ENCODE data around the gene INPP5D.
"Not testable (repeated sequence)": the region's sequence is repeated elsewhere in the genome, so short reads cannot be mapped to it uniquely, and the experiment has no call there.

The INPP5D gene

DNA sequence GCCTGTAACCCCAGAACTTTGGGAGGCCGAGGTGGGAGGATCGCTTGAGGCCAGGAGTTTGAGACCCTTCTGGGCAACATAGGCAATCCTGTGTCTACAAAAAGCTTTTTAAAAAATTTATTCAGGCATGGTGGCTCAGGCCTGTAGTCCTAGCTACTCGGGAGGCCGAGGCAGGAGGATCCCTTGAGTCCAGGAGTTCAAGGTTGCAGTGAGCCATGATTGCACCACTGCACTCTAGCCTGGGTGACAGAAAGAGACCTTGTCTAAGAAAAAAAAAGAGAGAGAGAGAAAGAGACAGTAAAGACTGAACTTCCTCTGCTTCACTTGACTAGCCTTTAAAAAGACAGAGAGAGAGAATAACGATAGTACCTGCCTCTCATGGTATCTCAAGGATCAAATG, 62.4 kb downstream of the INPP5D start:
- Histone ChIP-seq H3K27ac (ENCODE audit: insufficient read depth, low read depth, low read length, poor library complexity, severe bottlenecking) (no peak overlapping the region), H3K4me3 (ENCODE audit: insufficient read depth, low read depth, low read length) (no peak overlapping the region), H3K36me3 (ENCODE audit: control insufficient read depth, insufficient read depth, low read length) (no peaks in the 10 kb centered on the region), H3K9me3 (ENCODE audit: control insufficient read depth, low read length) (no peaks in the 10 kb centered on the region), H3K27me3 (ENCODE audit: control insufficient read depth, insufficient read depth, low read length, poor library complexity, severe bottlenecking) (no peaks in the 10 kb centered on the region), H3K4me1 (ENCODE audit: control insufficient read depth, insufficient read depth, low read length) (no peaks in the 10 kb centered on the region)
- 92 to 97% methylated on average over 5 of the region's 5 CpGs for WGBS, 2 experiments

DNA sequence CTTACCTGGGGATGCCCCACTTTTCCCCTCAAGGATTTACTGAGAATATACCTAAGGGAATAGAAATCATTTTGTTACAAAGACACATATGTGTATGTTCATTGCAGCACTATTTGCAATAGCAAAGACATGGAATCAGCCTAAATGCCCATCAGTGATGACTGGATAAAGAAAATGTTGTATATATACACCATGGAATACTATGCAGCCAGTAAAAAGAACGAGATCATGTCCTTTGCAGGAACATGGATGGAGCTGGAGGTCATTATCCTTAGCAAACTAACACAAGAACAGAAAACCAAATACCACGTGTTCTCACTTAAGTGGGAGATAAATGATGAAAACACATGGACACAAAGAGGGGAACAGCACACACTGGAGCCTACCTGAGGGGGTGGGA, 63.4 kb downstream of the INPP5D start:
- not testable (repeated sequence) for H3K36me3 ChIP-seq (ENCODE audit: control insufficient read depth, insufficient read depth, low read length); H3K9me3 ChIP-seq (ENCODE audit: control insufficient read depth, low read length); H3K4me3 ChIP-seq (ENCODE audit: insufficient read depth, low read depth, low read length); H3K27ac ChIP-seq (ENCODE audit: insufficient read depth, low read depth, low read length, poor library complexity, severe bottlenecking); H3K27me3 ChIP-seq (ENCODE audit: control insufficient read depth, insufficient read depth, low read length, poor library complexity, severe bottlenecking); H3K4me1 ChIP-seq (ENCODE audit: control insufficient read depth, insufficient read depth, low read length)
- WGBS, 2 experiments = 54 to 83% methylated on average over 2 of the region's 2 CpGs

DNA sequence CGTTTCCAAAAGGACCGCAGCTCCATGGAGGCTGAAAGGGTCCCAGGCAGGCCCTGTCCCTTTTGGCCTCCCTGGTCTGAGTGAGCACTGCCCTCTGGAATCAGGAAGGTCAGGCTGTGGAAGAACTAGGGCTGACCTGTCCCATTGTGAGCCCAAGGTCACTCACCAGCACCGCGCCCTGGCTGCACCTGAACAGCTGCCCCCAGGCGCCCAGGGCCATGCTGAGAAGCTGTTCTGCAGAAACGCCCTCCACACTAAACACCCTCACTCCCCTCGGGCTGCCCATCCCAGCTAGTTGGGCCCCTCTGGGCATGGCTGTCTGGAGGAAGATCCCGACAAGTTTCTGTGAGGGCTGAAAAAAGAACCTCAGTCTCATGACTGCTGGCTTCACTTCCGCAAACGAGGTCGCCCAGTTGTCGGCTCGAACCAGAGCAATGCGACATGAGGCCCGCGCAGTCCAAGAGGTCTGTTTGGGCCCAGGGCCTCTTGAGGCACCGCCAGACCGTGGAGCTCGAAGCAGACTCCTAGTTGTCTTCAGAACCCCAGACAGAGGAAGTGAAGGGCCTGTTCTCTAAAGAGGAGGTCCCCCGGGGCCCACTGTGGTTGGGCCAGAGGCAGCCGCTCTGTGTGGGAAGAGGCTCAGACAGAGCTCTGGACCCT, 64.4 kb downstream of the INPP5D start:
- no peaks in the 10 kb centered on the region for H3K27me3 ChIP-seq (ENCODE audit: control insufficient read depth, insufficient read depth, low read length, poor library complexity, severe bottlenecking)
- no peaks in the 10 kb centered on the region for H3K36me3 ChIP-seq (ENCODE audit: control insufficient read depth, insufficient read depth, low read length)
- no peak overlapping the region for H3K4me3 ChIP-seq (ENCODE audit: insufficient read depth, low read depth, low read length)
- H3K4me1 ChIP-seq (ENCODE audit: control insufficient read depth, insufficient read depth, low read length) = no peaks in the 10 kb centered on the region
- no peak overlapping the region for H3K27ac ChIP-seq (ENCODE audit: insufficient read depth, low read depth, low read length, poor library complexity, severe bottlenecking)
- no peaks in the 10 kb centered on the region for H3K9me3 ChIP-seq (ENCODE audit: control insufficient read depth, low read length)
- 88 to 89% methylated on average over 21 of the region's 21 CpGs for WGBS, 2 experiments

DNA sequence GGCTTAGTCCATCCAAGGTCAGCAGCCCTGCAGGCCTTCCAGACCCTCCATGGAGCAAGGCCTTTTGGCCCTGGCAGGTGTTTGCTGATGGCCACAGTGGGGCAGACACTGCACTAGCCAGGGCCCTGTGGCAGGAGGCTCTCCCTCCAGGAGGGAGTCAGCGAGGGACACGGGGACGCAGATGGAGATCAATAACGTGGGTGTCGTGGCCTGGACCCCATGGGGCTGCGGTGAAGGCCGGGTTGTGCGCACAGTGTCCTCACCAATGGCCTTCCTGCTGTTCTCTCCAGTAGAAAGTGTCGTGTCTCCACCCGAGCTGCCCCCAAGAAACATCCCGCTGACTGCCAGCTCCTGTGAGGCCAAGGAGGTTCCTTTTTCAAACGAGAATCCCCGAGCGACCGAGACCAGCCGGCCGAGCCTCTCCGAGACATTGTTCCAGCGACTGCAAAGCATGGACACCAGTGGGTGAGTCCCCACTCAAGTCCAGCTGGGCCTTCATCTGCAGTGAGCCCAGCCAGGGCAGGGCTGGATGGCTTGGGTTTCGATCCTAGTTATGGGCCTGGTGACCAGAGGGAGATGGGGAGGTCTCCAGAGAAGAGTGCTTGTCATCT, 65.4 kb downstream of the INPP5D start:
- Histone ChIP-seq H3K9me3 (ENCODE audit: control insufficient read depth, low read length) (no peaks in the 10 kb centered on the region), H3K27ac (ENCODE audit: insufficient read depth, low read depth, low read length, poor library complexity, severe bottlenecking) (no peak overlapping the region), H3K36me3 (ENCODE audit: control insufficient read depth, insufficient read depth, low read length) (no peaks in the 10 kb centered on the region), H3K4me3 (ENCODE audit: insufficient read depth, low read depth, low read length) (no peak overlapping the region), H3K4me1 (ENCODE audit: control insufficient read depth, insufficient read depth, low read length) (no peaks in the 10 kb centered on the region), H3K27me3 (ENCODE audit: control insufficient read depth, insufficient read depth, low read length, poor library complexity, severe bottlenecking) (no peaks in the 10 kb centered on the region)
- 91 to 92% methylated on average over 20 of the region's 20 CpGs for WGBS, 2 experiments

DNA sequence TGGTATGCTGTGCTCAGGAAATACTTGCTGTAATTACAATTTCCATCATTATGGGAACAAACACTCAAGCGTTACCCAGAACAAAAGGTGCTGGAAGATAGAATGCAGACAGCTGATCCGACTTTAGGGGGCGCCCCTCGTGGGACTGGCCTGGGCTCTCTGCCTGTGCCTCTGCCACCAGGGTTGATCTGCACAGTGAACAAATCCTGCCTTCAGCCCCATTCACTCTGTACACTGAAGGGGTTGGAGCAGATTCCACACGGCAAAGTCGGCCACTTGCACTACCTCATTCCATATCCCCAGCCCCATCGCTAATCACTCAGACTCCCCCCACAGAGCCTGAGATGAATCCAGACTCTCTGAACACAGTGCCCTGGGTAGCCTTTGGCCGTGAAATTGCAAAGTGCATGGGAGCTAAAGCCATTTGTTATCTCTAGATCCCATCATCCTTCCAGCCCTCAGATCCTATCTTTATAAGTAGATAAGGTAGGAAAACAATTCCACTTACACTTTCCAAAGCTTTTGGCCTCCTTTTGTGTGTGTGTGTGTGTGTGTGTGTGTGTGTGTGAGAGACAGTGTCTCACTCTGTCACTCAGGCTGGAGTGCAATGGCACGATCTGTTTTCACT, 69.3 kb downstream of the INPP5D start:
- Histone ChIP-seq H3K9me3 (ENCODE audit: control insufficient read depth, low read length) (no peaks in the 10 kb centered on the region), H3K27me3 (ENCODE audit: control insufficient read depth, insufficient read depth, low read length, poor library complexity, severe bottlenecking) (no peaks in the 10 kb centered on the region), H3K27ac (ENCODE audit: insufficient read depth, low read depth, low read length, poor library complexity, severe bottlenecking) (no peak overlapping the region), H3K36me3 (ENCODE audit: control insufficient read depth, insufficient read depth, low read length) (no peaks in the 10 kb centered on the region), H3K4me1 (ENCODE audit: control insufficient read depth, insufficient read depth, low read length) (no peaks in the 10 kb centered on the region), H3K4me3 (ENCODE audit: insufficient read depth, low read depth, low read length) (no peak overlapping the region)
- 58 to 61% methylated on average over 9 of the region's 9 CpGs for WGBS, 2 experiments

DNA sequence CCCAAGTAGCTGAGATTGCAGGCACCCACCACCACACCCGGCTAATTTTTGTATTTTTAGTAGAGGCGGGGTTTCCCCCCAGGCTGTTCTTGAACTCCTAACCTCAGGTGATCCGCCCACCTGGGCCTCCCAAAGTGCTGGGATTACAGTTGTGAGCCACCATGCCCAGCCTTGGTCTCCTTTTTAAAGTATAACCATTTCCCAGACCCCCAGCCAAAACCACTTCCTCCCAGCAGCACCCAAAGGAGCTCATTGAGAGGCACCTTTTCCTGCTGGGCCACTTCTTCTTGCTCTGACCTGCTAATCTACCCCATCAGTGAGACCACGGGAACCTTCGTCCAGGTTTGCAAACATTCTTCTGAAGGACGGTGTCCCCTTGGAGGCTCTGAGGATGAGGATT, 69.9 kb downstream of the INPP5D start:
- Histone ChIP-seq H3K9me3 (ENCODE audit: control insufficient read depth, low read length) (no peaks in the 10 kb centered on the region), H3K27ac (ENCODE audit: insufficient read depth, low read depth, low read length, poor library complexity, severe bottlenecking) (no peak overlapping the region), H3K27me3 (ENCODE audit: control insufficient read depth, insufficient read depth, low read length, poor library complexity, severe bottlenecking) (no peaks in the 10 kb centered on the region), H3K36me3 (ENCODE audit: control insufficient read depth, insufficient read depth, low read length) (no peaks in the 10 kb centered on the region), H3K4me3 (ENCODE audit: insufficient read depth, low read depth, low read length) (no peak overlapping the region), H3K4me1 (ENCODE audit: control insufficient read depth, insufficient read depth, low read length) (no peaks in the 10 kb centered on the region)
- WGBS, 2 experiments = 95 to 98% methylated on average over 6 of the region's 6 CpGs

DNA sequence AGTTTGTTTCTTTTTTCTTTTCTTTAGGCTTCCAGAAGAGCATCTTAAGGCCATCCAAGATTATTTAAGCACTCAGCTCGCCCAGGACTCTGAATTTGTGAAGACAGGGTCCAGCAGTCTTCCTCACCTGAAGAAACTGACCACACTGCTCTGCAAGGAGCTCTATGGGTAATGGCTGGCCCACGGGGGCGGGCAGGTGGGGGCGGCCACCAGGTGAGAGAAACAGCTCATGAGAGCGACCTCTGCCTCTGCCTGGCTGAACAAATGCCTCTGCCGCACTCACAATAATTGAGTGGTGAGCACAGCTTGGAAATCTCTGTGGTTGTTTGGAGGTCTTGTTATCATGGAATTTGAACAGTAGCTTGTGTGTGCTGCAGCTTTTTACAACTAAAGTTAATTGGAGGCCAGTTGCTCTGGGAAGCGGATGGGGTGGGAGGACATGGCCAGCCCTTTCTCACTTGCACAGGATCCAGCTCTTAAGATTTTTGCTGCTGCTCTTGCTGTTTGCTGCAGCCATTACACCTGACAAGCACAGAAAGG, 70.4 kb downstream of the INPP5D start:
- WGBS, 2 experiments = 84% methylated on average over 7 of the region's 7 CpGs
- Histone ChIP-seq H3K36me3 (ENCODE audit: control insufficient read depth, insufficient read depth, low read length) (no peaks in the 10 kb centered on the region), H3K9me3 (ENCODE audit: control insufficient read depth, low read length) (no peaks in the 10 kb centered on the region), H3K27me3 (ENCODE audit: control insufficient read depth, insufficient read depth, low read length, poor library complexity, severe bottlenecking) (no peaks in the 10 kb centered on the region), H3K4me3 (ENCODE audit: insufficient read depth, low read depth, low read length) (no peak overlapping the region), H3K27ac (ENCODE audit: insufficient read depth, low read depth, low read length, poor library complexity, severe bottlenecking) (no peak overlapping the region), H3K4me1 (ENCODE audit: control insufficient read depth, insufficient read depth, low read length) (no peaks in the 10 kb centered on the region)

DNA sequence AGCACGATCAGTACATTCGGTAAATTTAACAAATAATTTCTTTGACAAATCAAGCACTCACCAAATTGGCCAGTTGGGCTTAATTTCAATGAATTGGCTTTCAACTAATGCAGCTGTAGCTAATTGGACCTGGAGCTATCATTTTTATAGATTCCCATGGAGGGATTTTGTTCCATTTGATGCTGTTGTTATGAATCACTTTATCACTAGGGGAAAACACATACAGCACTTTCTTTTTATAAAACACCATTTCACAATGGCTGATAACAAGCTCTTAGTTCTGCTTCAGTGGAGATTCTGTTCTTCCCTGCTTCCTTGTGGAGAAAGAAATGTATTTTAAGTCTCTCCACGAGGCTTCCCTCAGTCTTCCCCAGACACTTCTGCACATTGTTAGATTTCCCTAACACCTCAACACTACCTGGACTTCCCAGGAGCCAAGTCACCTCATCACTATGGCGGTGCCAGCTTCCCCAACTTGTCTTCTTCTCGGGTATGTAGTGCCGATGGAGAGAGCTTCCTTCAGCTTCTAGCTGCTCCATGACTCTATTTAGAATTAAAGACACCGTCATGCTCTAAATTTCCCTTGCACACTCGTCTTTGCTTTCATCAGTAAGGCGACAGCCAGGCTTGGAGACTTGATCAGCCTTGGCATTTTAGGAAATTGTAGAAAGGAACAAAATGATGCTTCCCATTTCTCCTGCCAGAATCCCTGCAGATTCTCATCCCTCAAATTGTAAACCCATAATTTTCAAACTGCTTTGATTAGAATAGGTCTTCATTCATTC, 72.0 kb downstream of the INPP5D start:
- Histone ChIP-seq H3K27ac (ENCODE audit: insufficient read depth, low read depth, low read length, poor library complexity, severe bottlenecking) (no peak overlapping the region), H3K36me3 (ENCODE audit: control insufficient read depth, insufficient read depth, low read length) (no peaks in the 10 kb centered on the region), H3K4me1 (ENCODE audit: control insufficient read depth, insufficient read depth, low read length) (no peaks in the 10 kb centered on the region), H3K4me3 (ENCODE audit: insufficient read depth, low read depth, low read length) (no peak overlapping the region), H3K9me3 (ENCODE audit: control insufficient read depth, low read length) (no peaks in the 10 kb centered on the region), H3K27me3 (ENCODE audit: control insufficient read depth, insufficient read depth, low read length, poor library complexity, severe bottlenecking) (no peaks in the 10 kb centered on the region)
- 91 to 92% methylated on average over 9 of the region's 9 CpGs for WGBS, 2 experiments

DNA sequence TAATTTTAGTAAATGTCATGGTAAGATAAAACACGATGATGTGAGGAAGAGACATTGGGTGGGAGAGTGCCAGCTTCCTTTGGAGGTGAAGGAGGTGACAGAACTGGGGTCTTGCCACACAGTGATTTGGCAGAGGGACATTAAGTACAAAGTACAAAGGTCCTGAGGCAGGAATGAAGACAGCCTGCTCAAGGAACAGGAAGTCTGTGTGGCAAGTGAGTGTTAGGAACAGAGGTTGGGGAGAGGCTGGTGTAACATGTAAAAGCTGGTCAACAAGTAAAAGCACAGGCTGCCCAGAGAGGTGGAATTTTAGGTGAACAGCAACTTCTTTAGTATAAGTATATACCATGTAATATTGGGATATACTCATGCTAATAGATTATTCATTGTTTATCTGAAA, 73.1 kb downstream of the INPP5D start:
- H3K27ac ChIP-seq (ENCODE audit: insufficient read depth, low read depth, low read length, poor library complexity, severe bottlenecking) = no peak overlapping the region
- no peaks in the 10 kb centered on the region for H3K27me3 ChIP-seq (ENCODE audit: control insufficient read depth, insufficient read depth, low read length, poor library complexity, severe bottlenecking)
- 91 to 93% methylated on average over 1 of the region's 1 CpG for WGBS, 2 experiments
- H3K36me3 ChIP-seq (ENCODE audit: control insufficient read depth, insufficient read depth, low read length) = no peaks in the 10 kb centered on the region
- H3K9me3 ChIP-seq (ENCODE audit: control insufficient read depth, low read length) = no peaks in the 10 kb centered on the region
- no peaks in the 10 kb centered on the region for H3K4me1 ChIP-seq (ENCODE audit: control insufficient read depth, insufficient read depth, low read length)
- H3K4me3 ChIP-seq (ENCODE audit: insufficient read depth, low read depth, low read length) = no peak overlapping the region

DNA sequence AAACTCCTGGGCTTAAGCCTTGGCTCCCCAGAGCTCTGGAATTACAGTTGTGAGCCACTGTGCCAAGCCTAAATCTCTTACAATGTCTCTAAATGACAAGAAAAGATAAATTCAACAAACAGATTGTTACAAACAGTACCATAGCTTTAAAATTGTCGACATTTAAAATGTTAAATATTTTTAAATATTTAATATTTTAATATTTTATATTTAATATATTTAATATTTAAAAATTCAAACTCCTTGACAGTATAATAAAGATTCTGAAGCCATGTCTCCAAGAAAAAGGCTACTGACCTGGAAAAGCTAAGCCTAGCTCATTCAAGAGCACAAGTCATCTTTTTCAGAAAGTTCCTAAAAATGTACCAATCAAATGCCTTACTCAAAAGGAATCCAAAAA, 75.3 kb downstream of the INPP5D start:
- no peaks in the 10 kb centered on the region for H3K36me3 ChIP-seq (ENCODE audit: control insufficient read depth, insufficient read depth, low read length)
- no peaks in the 10 kb centered on the region for H3K4me1 ChIP-seq (ENCODE audit: control insufficient read depth, insufficient read depth, low read length)
- no peaks in the 10 kb centered on the region for H3K27me3 ChIP-seq (ENCODE audit: control insufficient read depth, insufficient read depth, low read length, poor library complexity, severe bottlenecking)
- no CpG with 5 or more reads among the region's 1 CpG for WGBS, 2 experiments
- H3K9me3 ChIP-seq (ENCODE audit: control insufficient read depth, low read length) = no peaks in the 10 kb centered on the region
- no peak overlapping the region for H3K4me3 ChIP-seq (ENCODE audit: insufficient read depth, low read depth, low read length)
- no peak overlapping the region for H3K27ac ChIP-seq (ENCODE audit: insufficient read depth, low read depth, low read length, poor library complexity, severe bottlenecking)

Data from ectodermal cell (in vitro differentiated cells).